ENCODE data around the gene RBM17.

GRCh38 chr10:6072215-6072934, 16.5 kb upstream of the RBM17 start:
- TF ChIP-seq, protein P1, sequence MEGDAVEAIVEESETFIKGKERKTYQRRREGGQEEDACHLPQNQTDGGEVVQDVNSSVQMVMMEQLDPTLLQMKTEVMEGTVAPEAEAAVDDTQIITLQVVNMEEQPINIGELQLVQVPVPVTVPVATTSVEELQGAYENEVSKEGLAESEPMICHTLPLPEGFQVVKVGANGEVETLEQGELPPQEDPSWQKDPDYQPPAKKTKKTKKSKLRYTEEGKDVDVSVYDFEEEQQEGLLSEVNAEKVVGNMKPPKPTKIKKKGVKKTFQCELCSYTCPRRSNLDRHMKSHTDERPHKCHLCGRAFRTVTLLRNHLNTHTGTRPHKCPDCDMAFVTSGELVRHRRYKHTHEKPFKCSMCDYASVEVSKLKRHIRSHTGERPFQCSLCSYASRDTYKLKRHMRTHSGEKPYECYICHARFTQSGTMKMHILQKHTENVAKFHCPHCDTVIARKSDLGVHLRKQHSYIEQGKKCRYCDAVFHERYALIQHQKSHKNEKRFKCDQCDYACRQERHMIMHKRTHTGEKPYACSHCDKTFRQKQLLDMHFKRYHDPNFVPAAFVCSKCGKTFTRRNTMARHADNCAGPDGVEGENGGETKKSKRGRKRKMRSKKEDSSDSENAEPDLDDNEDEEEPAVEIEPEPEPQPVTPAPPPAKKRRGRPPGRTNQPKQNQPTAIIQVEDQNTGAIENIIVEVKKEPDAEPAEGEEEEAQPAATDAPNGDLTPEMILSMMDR (IDR thresholded peaks at IDR 0.05), result no peak
- TF ChIP-seq ZNF121 (CRISPR knock-in tag; IDR thresholded peaks at IDR 0.05) (no peak), SMAD4 (CRISPR knock-in tag; IDR thresholded peaks at IDR 0.05) (no peak)
- TF ChIP-seq, protein P2, sequence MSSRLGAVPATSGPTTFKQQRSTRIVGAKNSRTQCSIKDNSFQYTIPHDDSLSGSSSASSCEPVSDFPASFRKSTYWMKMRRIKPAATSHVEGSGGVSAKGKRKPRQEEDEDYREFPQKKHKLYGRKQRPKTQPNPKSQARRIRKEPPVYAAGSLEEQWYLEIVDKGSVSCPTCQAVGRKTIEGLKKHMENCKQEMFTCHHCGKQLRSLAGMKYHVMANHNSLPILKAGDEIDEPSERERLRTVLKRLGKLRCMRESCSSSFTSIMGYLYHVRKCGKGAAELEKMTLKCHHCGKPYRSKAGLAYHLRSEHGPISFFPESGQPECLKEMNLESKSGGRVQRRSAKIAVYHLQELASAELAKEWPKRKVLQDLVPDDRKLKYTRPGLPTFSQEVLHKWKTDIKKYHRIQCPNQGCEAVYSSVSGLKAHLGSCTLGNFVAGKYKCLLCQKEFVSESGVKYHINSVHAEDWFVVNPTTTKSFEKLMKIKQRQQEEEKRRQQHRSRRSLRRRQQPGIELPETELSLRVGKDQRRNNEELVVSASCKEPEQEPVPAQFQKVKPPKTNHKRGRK (CRISPR knock-in tag; IDR thresholded peaks at IDR 0.05; ENCODE audit: borderline replicate concordance), result no peak
- TF ChIP-seq, protein P3, sequence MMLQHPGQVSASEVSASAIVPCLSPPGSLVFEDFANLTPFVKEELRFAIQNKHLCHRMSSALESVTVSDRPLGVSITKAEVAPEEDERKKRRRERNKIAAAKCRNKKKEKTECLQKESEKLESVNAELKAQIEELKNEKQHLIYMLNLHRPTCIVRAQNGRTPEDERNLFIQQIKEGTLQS (CRISPR knock-in tag; conservative IDR thresholded peaks at IDR 0.05), result no peak
